Bone marrow (tissue), 2 donors: ENCODE measurements around the gene GRIP1.

Experiments used
- DNase-seq, 2 donors: peaks; one replicate each; lab custom pipeline; 2025; lab: John Stamatoyannopoulos, UW

The GRIP1 gene

GRCh38 chr12:66600903-66601302 lies 78.0 kb downstream of the GRIP1 start:
- no peak for DNase-seq

GRCh38 chr12:66599816-66600215 lies 79.1 kb downstream of the GRIP1 start:
- no peak for DNase-seq

- DNase-seq = no peak
These were observed 80.3 kb downstream of the GRIP1 start for GRCh38 chr12:66598608-66599007.

GRCh38 chr12:66598079-66598478 lies 80.8 kb downstream of the GRIP1 start:
- DNase-seq = no peak

- DNase-seq = no peak
These were observed 82.7 kb downstream of the GRIP1 start for GRCh38 chr12:66596199-66596598.

GRCh38 chr12:66594688-66595087 lies 84.2 kb downstream of the GRIP1 start:
- no peak for DNase-seq

- DNase-seq = no peak
These were observed 88.4 kb downstream of the GRIP1 start for GRCh38 chr12:66590275-66590985.

GRCh38 chr12:66589095-66589494 lies 89.8 kb downstream of the GRIP1 start:
- DNase-seq = no peak

- no peak for DNase-seq
These were observed 91.0 kb downstream of the GRIP1 start for GRCh38 chr12:66587912-66588311.

GRCh38 chr12:66584673-66585072 lies 94.2 kb downstream of the GRIP1 start:
- no peak for DNase-seq

- DNase-seq = no peak
These were observed 105.3 kb downstream of the GRIP1 start for GRCh38 chr12:66573605-66574004.

GRCh38 chr12:66572845-66573244 lies 106.0 kb downstream of the GRIP1 start:
- DNase-seq = no peak

- no peak for DNase-seq
These were observed 107.4 kb downstream of the GRIP1 start for GRCh38 chr12:66571361-66571915.

GRCh38 chr12:66563220-66563619 lies 115.7 kb downstream of the GRIP1 start:
- no peak for DNase-seq

- no peak for DNase-seq
These were observed 123.8 kb downstream of the GRIP1 start for GRCh38 chr12:66555113-66555512.

GRCh38 chr12:66552716-66553115 lies 126.2 kb downstream of the GRIP1 start:
- no peak for DNase-seq

- no peak for DNase-seq
These were observed 128.2 kb downstream of the GRIP1 start for GRCh38 chr12:66550626-66551025.

GRCh38 chr12:66549050-66549389 lies 129.9 kb downstream of the GRIP1 start:
- no peak for DNase-seq

GRCh38 chr12:66548338-66549049 lies 130.4 kb downstream of the GRIP1 start:
- DNase-seq = no peak

GRCh38 chr12:66541426-66541825 lies 137.4 kb downstream of the GRIP1 start:
- no peak for DNase-seq

- no peak for DNase-seq
These were observed 139.4 kb downstream of the GRIP1 start for GRCh38 chr12:66539431-66539830.

- no peak for DNase-seq
These were observed 139.9 kb downstream of the GRIP1 start for GRCh38 chr12:66538970-66539369.

- DNase-seq = no peak
These were observed 141.0 kb downstream of the GRIP1 start for GRCh38 chr12:66537876-66538275.

- DNase-seq = no peak
These were observed 145.1 kb downstream of the GRIP1 start for GRCh38 chr12:66533767-66534166.
